ENCODE results near the gene NHERF2.

GRCh38 chr16:1987198-1987597 is 39.5 kb upstream of the NHERF2 start:
- TF ChIP-seq POLR2A (IDR thresholded peaks at IDR 0.05) = no peak
- TF ChIP-seq CTCF (IDR thresholded peaks at IDR 0.05) = no peak
